Subcutaneous abdominal adipose tissue (tissue), 5 donors: ENCODE results near the gene TMEM200C.

Experiments used
- H3K27ac ChIP-seq: one replicate; pipeline ENCODE4 v1.7.0; 2013; ENCODE audit warnings: low read depth, mild to moderate bottlenecking, inconsistent platforms, low read length, moderate library complexity
- H3K27me3 ChIP-seq, 5 donors: one replicate each; pipeline ENCODE4 v1.7.0; 2013; ENCODE audit warnings: low read length in 5 of 5, inconsistent platforms in 1 of 5; ENCODE audit not compliant: control insufficient read depth in 5 of 5, insufficient read depth in 4 of 5
- H3K36me3 ChIP-seq, 5 donors: one replicate each; pipeline ENCODE4 v1.7.0; 2013; ENCODE audit warnings: low read length in 5 of 5; ENCODE audit not compliant: control insufficient read depth in 5 of 5, insufficient read depth in 5 of 5
- H3K4me1 ChIP-seq, 5 donors: one replicate each; pipeline ENCODE4 v1.7.0; 2013; ENCODE audit warnings: low read length in 5 of 5, mild to moderate bottlenecking in 3 of 5, moderate library complexity in 1 of 5; ENCODE audit not compliant: control insufficient read depth in 5 of 5, insufficient read depth in 5 of 5
- H3K4me3 ChIP-seq, 5 donors: one replicate each; pipeline ENCODE4 v1.7.0; 2013; ENCODE audit warnings: low read length in 5 of 5, low read depth in 1 of 5
- H3K9ac ChIP-seq, 5 donors: one replicate each; pipeline ENCODE4 v1.7.0; 2013; ENCODE audit warnings: low read length in 5 of 5, mild to moderate bottlenecking in 4 of 5, moderate library complexity in 3 of 5
- H3K9me3 ChIP-seq, 5 donors: one replicate each; pipeline ENCODE4 v1.7.0; 2013; ENCODE audit warnings: low read length in 5 of 5; ENCODE audit not compliant: control insufficient read depth in 5 of 5
- donor health status: healthy.
- donor health status: healthy.
- donor health status: healthy.
- donor health status: healthy.
- donor health status: healthy.

Gene TMEM200C

DNA sequence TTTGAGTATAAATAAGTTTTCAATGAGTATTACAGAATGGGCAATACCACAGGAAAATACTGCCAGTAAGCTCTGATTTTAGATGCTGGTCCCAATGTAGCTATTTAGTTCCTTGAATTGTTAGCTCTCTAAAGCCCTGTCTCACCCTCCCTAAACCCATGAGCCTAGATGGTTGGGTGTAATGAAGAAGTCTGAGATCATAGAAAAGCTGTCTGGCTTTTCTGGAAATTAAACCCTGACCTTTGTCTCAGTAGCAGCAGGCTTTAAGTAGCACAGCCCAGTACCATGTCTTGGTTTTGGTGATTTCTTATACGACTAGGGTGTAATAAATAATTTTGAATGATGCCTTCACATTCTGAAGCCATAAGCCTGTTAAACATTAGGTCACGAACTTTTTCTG is 55.3 kb downstream of the TMEM200C start:
- Histone ChIP-seq H3K9me3 (no peaks in the 10 kb centered on the region), H3K4me3 (no peak overlapping the region), H3K27ac (no peak overlapping the region), H3K9ac (no peak overlapping the region), H3K4me1 (peaks cover 0 to 5% (median 0%) of the 10 kb centered on the region in 5 donors), H3K36me3 (no peaks in the 10 kb centered on the region), H3K27me3 (no peaks in the 10 kb centered on the region)

DNA sequence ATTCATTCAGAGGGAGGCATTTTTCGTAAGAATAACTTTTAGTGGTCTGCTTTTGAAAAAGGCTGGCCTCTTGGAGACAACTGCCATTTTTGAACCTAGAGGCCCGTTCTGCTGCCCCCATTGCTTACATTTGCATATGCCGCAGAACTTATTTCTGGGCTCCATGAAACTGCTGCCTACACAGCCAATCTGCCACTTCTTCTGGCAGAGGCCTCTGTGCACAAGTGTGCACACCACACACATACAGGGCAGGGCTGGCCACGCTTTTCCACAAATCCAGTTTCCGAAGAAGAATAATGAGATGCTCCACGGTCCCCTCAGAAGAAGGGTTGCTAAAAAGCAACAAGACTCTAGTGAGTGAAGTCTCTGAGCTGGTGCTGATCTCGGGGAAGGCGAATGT is 56.2 kb downstream of the TMEM200C start:
- Histone ChIP-seq H3K9me3 (no peaks in the 10 kb centered on the region), H3K36me3 (no peaks in the 10 kb centered on the region), H3K27ac (no peak overlapping the region), H3K4me1 (peaks cover 0 to 5% (median 0%) of the 10 kb centered on the region in 5 donors), H3K4me3 (no peak overlapping the region), H3K27me3 (no peaks in the 10 kb centered on the region), H3K9ac (no peak overlapping the region)
